Activated naive CD4-positive, alpha-beta T cell treated with anti-CD3 and anti-CD28 coated beads for 36 hours (primary cell): Measurements from ENCODE around the gene DUSP10. TPM values are rescaled to one million over a fixed set of nuclear protein-coding genes. Genes with fewer than 3 reads are reported as not detected.

Source experiments
- CTCF ChIA-PET: fragments of 350-600 bp; sonication (Branson Sonifier 250); formaldehyde crosslinking; loops from one replicate; lab custom pipeline; 2021; ENCODE audit warnings: antibody characterized with exemption; lab: Charles Lee
- DNase-seq: peaks from one replicate; pipeline ENCODE4 v3.0.0-alpha.2; 2020
- H3K27ac Mint-ChIP-seq: one replicate; pipeline ENCODE4 v1.8.0; 2021; ENCODE audit warnings: mild to moderate bottlenecking, mixed read lengths
- H3K27me3 Mint-ChIP-seq: one replicate; pipeline ENCODE4 v1.8.0; 2021; ENCODE audit warnings: low read depth, mixed read lengths
- H3K36me3 Mint-ChIP-seq: one replicate; pipeline ENCODE4 v1.8.0; 2021; ENCODE audit warnings: low read depth, mixed read lengths
- H3K4me1 Mint-ChIP-seq: one replicate; pipeline ENCODE4 v1.8.0; 2021; ENCODE audit warnings: low read depth, mixed read lengths
- H3K4me3 Mint-ChIP-seq: one replicate; pipeline ENCODE4 v1.8.0; 2021; ENCODE audit warnings: mild to moderate bottlenecking, moderate library complexity, mixed read lengths
- H3K9me3 Mint-ChIP-seq: one replicate; pipeline ENCODE4 v1.8.0; 2021; ENCODE audit warnings: mixed read lengths
- intact Hi-C: fragments of 100-400 bp; cut with micrococcal nuclease; formaldehyde crosslinking; loops from one replicate; pipeline ENCODE4 v1.15.1; 2023
- total RNA-seq, 2 experiments: library from RNA; stranded (reverse); gene quantifications; one replicate each; pipeline ENCODE4 v1.2.3, GENCODE V29; 2021

The DUSP10 gene
- total RNA-seq, 2 experiments from 2014 or later = 9.1 TPM

GRCh38 chr1:221706876-221707582 is 34.9 kb downstream of the DUSP10 start:
- no peaks in the 10 kb centered on the region for H3K27me3 Mint-ChIP-seq
- H3K36me3 Mint-ChIP-seq = peaks cover 22% of the 10 kb centered on the region
- intact Hi-C loops = no loop called here
- peaks cover 36% of the 10 kb centered on the region for H3K4me1 Mint-ChIP-seq
- DNase-seq = no peak
- H3K27ac Mint-ChIP-seq = no peak overlapping the region
- CTCF ChIA-PET = interaction anchor here (1.0 to 2.7 kb wide), 3 partner anchors 13 to 27 kb away, joined by 3 to 9 read pairs (median 3); no protein-coding TSS in a partner anchor
- no peaks in the 10 kb centered on the region for H3K9me3 Mint-ChIP-seq
- no peak overlapping the region for H3K4me3 Mint-ChIP-seq

GRCh38 chr1:221706191-221706590 is 35.7 kb downstream of the DUSP10 start:
- DNase-seq = no peak
- CTCF ChIA-PET = interaction anchor here (2.7 kb wide), 1 partner anchor 16 kb away, joined by 9 read pairs; no protein-coding TSS in a partner anchor
- intact Hi-C loops = no loop called here

GRCh38 chr1:221704306-221704705 is 37.6 kb downstream of the DUSP10 start:
- H3K36me3 Mint-ChIP-seq = peaks cover 24% of the 10 kb centered on the region
- H3K9me3 Mint-ChIP-seq = no peaks in the 10 kb centered on the region
- no peak overlapping the region for H3K27ac Mint-ChIP-seq
- no peaks in the 10 kb centered on the region for H3K27me3 Mint-ChIP-seq
- peaks cover 18% of the 10 kb centered on the region for H3K4me1 Mint-ChIP-seq
- DNase-seq = no peak
- CTCF ChIA-PET = interaction anchor here (0.6 kb wide), 1 partner anchor 36 kb away, joined by 3 read pairs; no protein-coding TSS in a partner anchor
- intact Hi-C loops = no loop called here
- no peak overlapping the region for H3K4me3 Mint-ChIP-seq

More at GRCh38 chr1:221706191-221706590, 35.7 kb downstream of the DUSP10 start:
- H3K36me3 Mint-ChIP-seq = peaks cover 24% of the 10 kb centered on the region
- H3K27ac Mint-ChIP-seq = no peak overlapping the region
- no peak overlapping the region for H3K4me3 Mint-ChIP-seq
- no peaks in the 10 kb centered on the region for H3K27me3 Mint-ChIP-seq
- peaks cover 28% of the 10 kb centered on the region for H3K4me1 Mint-ChIP-seq
- no peaks in the 10 kb centered on the region for H3K9me3 Mint-ChIP-seq

- intact Hi-C loops = no loop called here
- DNase-seq = no peak
- H3K27me3 Mint-ChIP-seq = no peaks in the 10 kb centered on the region
- H3K4me3 Mint-ChIP-seq = no peak overlapping the region
- peaks cover 6% of the 10 kb centered on the region for H3K4me1 Mint-ChIP-seq
- CTCF ChIA-PET = interaction anchor here (0.6 to 1.1 kb wide), 3 partner anchors 39 to 1429 kb away, joined by 3 to 6 read pairs (median 3); no protein-coding TSS in a partner anchor
- H3K9me3 Mint-ChIP-seq = no peaks in the 10 kb centered on the region
- H3K36me3 Mint-ChIP-seq = peaks cover 25% of the 10 kb centered on the region
- H3K27ac Mint-ChIP-seq = no peak overlapping the region
These were observed 40.2 kb downstream of the DUSP10 start for GRCh38 chr1:221701570-221702186.

GRCh38 chr1:221700948-221701347 is 40.9 kb downstream of the DUSP10 start:
- intact Hi-C loops = no loop called here
- H3K27me3 Mint-ChIP-seq = no peaks in the 10 kb centered on the region
- CTCF ChIA-PET = interaction anchor here (0.7 kb wide), 1 partner anchor 1447 kb away, joined by 4 read pairs; no protein-coding TSS in a partner anchor
- H3K36me3 Mint-ChIP-seq = peaks cover 23% of the 10 kb centered on the region
- no peak for DNase-seq
- no peaks in the 10 kb centered on the region for H3K9me3 Mint-ChIP-seq
- H3K4me1 Mint-ChIP-seq = peaks cover 6% of the 10 kb centered on the region
- H3K27ac Mint-ChIP-seq = no peak overlapping the region
- H3K4me3 Mint-ChIP-seq = no peak overlapping the region

- CTCF ChIA-PET = interaction anchor here (0.7 kb wide), 1 partner anchor 1447 kb away, joined by 4 read pairs; no protein-coding TSS in a partner anchor
- Mint-ChIP-seq H3K4me3 (no peak overlapping the region), H3K36me3 (peaks cover 20% of the 10 kb centered on the region)
These were observed 41.4 kb downstream of the DUSP10 start for GRCh38 chr1:221700536-221700935.

GRCh38 chr1:221699978-221700519 is 41.8 kb downstream of the DUSP10 start:
- Mint-ChIP-seq H3K27ac (no peak overlapping the region), H3K4me3 (no peak overlapping the region), H3K27me3 (no peaks in the 10 kb centered on the region), H3K36me3 (peaks cover 16% of the 10 kb centered on the region), H3K9me3 (no peaks in the 10 kb centered on the region), H3K4me1 (peaks cover 6% of the 10 kb centered on the region)
- DNase-seq = no peak
- CTCF ChIA-PET = no interaction called here
- intact Hi-C loops = no loop called here

More at GRCh38 chr1:221700536-221700935, 41.4 kb downstream of the DUSP10 start:
- Mint-ChIP-seq H3K4me1 (peaks cover 6% of the 10 kb centered on the region), H3K27ac (no peak overlapping the region), H3K9me3 (no peaks in the 10 kb centered on the region), H3K27me3 (no peaks in the 10 kb centered on the region)
- no peak for DNase-seq
- intact Hi-C loops = no loop called here

GRCh38 chr1:221699577-221699976 is 42.3 kb downstream of the DUSP10 start:
- no peaks in the 10 kb centered on the region for H3K27me3 Mint-ChIP-seq
- H3K4me1 Mint-ChIP-seq = peaks cover 6% of the 10 kb centered on the region
- CTCF ChIA-PET = interaction anchor here (0.6 kb wide), 1 partner anchor 121 kb away, joined by 5 read pairs; no protein-coding TSS in a partner anchor
- H3K4me3 Mint-ChIP-seq = no peak overlapping the region
- H3K27ac Mint-ChIP-seq = no peak overlapping the region
- DNase-seq = no peak
- peaks cover 14% of the 10 kb centered on the region for H3K36me3 Mint-ChIP-seq
- intact Hi-C loops = no loop called here
- no peaks in the 10 kb centered on the region for H3K9me3 Mint-ChIP-seq

- Mint-ChIP-seq H3K27ac (no peak overlapping the region), H3K36me3 (peaks cover 9% of the 10 kb centered on the region), H3K9me3 (no peaks in the 10 kb centered on the region), H3K27me3 (no peaks in the 10 kb centered on the region), H3K4me3 (no peak overlapping the region), H3K4me1 (peaks cover 6% of the 10 kb centered on the region)
- intact Hi-C loops = no loop called here
- CTCF ChIA-PET = interaction anchor here (0.6 to 0.8 kb wide), 2 partner anchors 42 to 120 kb away, joined by 3 to 5 read pairs; no protein-coding TSS in a partner anchor
- DNase-seq = no peak
These were observed 43.1 kb downstream of the DUSP10 start for GRCh38 chr1:221698579-221699349.

GRCh38 chr1:221697923-221698425 is 43.9 kb downstream of the DUSP10 start:
- intact Hi-C loops = no loop called here
- H3K36me3 Mint-ChIP-seq = peaks cover 9% of the 10 kb centered on the region
- no peak overlapping the region for H3K4me3 Mint-ChIP-seq
- H3K27ac Mint-ChIP-seq = no peak overlapping the region
- CTCF ChIA-PET = no interaction called here
- DNase-seq = no peak
- H3K27me3 Mint-ChIP-seq = no peaks in the 10 kb centered on the region
- no peaks in the 10 kb centered on the region for H3K9me3 Mint-ChIP-seq
- peaks cover 6% of the 10 kb centered on the region for H3K4me1 Mint-ChIP-seq

- intact Hi-C loops = no loop called here
- no peaks in the 10 kb centered on the region for H3K9me3 Mint-ChIP-seq
- H3K27me3 Mint-ChIP-seq = no peaks in the 10 kb centered on the region
- no peak overlapping the region for H3K4me3 Mint-ChIP-seq
- no peak for DNase-seq
- CTCF ChIA-PET = interaction anchor here (0.7 kb wide), 1 partner anchor 36 kb away, joined by 3 read pairs; no protein-coding TSS in a partner anchor
- H3K36me3 Mint-ChIP-seq = peaks cover 5% of the 10 kb centered on the region
- no peak overlapping the region for H3K27ac Mint-ChIP-seq
- H3K4me1 Mint-ChIP-seq = peaks cover 6% of the 10 kb centered on the region
These were observed 45.0 kb downstream of the DUSP10 start for GRCh38 chr1:221696718-221697461.
